GM23338 (cell line): ENCODE results near the gene MAST4. TPM values are rescaled to one million over a fixed set of nuclear protein-coding genes. Genes with fewer than 3 reads are reported as not detected.

Experiments
- ATAC-seq: fragments of 200-7000 bp; cut with Tn5 transposase; 3 replicates; pipeline ENCODE4 v1.9.1; 2020
- DNase-seq: peaks from one replicate; pipeline ENCODE4 v3.0.0-alpha.2; 2015; ENCODE audit warnings: low spot score
- H2AFZ ChIP-seq: fragments of 200-600 bp; sonication (generic); 2 replicates; pipeline ENCODE4 v1.8.0; 2016; ENCODE audit warnings: antibody characterized with exemption, mild to moderate bottlenecking, moderate library complexity
- H3F3A ChIP-seq: fragments of 200-600 bp; sonication (generic); replicated peaks from 2 replicates; pipeline ENCODE4 v1.8.0; 2017; ENCODE audit warnings: antibody characterized with exemption, mixed run types, low read depth
- H3K27ac ChIP-seq: fragments of 200-600 bp; sonication (generic); 2 replicates; pipeline ENCODE4 v1.6.1; 2016; ENCODE audit warnings: low read depth
- H3K27me3 ChIP-seq: fragments of 200-600 bp; sonication (generic); 2 replicates; pipeline ENCODE4 v1.8.0; 2016; ENCODE audit warnings: mild to moderate bottlenecking, mixed run types, moderate library complexity; ENCODE audit not compliant: insufficient read depth
- H3K36me3 ChIP-seq: fragments of 200-600 bp; sonication (generic); 2 replicates; pipeline ENCODE4 v1.8.0; 2016; ENCODE audit warnings: mild to moderate bottlenecking; ENCODE audit not compliant: insufficient read depth
- H3K4me1 ChIP-seq: fragments of 200-600 bp; sonication (generic); 2 replicates; pipeline ENCODE4 v1.8.0; 2016; ENCODE audit warnings: mild to moderate bottlenecking, moderate library complexity; ENCODE audit not compliant: insufficient read depth
- H3K4me2 ChIP-seq: fragments of 200-600 bp; sonication (generic); 2 replicates; pipeline ENCODE4 v1.7.1; 2017; ENCODE audit warnings: mixed run types
- H3K4me3 ChIP-seq: fragments of 200-600 bp; sonication (generic); 2 replicates; pipeline ENCODE4 v1.6.1; 2016; ENCODE audit warnings: mixed run types
- H3K79me2 ChIP-seq: fragments of 200-600 bp; sonication (generic); replicated peaks from 2 replicates; pipeline ENCODE4 v1.8.0; 2017; ENCODE audit warnings: mild to moderate bottlenecking; ENCODE audit not compliant: insufficient read depth
- H3K9me2 ChIP-seq: fragments of 200-600 bp; sonication (generic); 2 replicates; pipeline ENCODE4 v1.8.0; 2017; ENCODE audit not compliant: insufficient read depth
- H4K20me1 ChIP-seq: fragments of 200-600 bp; sonication (generic); replicated peaks from 2 replicates; pipeline ENCODE4 v1.8.0; 2017; ENCODE audit warnings: mild to moderate bottlenecking; ENCODE audit not compliant: insufficient read depth
- H3K27ac Mint-ChIP-seq: 2 replicates; pipeline ENCODE4 v1.8.0; 2020; ENCODE audit warnings: inconsistent platforms, mild to moderate bottlenecking, moderate library complexity, mixed read lengths
- H3K27me3 Mint-ChIP-seq: 3 replicates; pipeline ENCODE4 v1.8.0; 2022; ENCODE audit warnings: low read depth, mild to moderate bottlenecking, moderate library complexity, mixed read lengths, inconsistent platforms; ENCODE audit not compliant: insufficient read depth, poor library complexity
- H3K36me3 Mint-ChIP-seq: 3 replicates; pipeline ENCODE4 v1.8.0; 2021; ENCODE audit warnings: low read depth, mild to moderate bottlenecking, inconsistent platforms, moderate library complexity, mixed read lengths
- H3K4me1 Mint-ChIP-seq: 3 replicates; pipeline ENCODE4 v1.8.0; 2020; ENCODE audit warnings: mild to moderate bottlenecking, inconsistent platforms, mixed read lengths
- H3K4me3 Mint-ChIP-seq: 3 replicates; pipeline ENCODE4 v1.8.0; 2021; ENCODE audit warnings: moderate library complexity, mild to moderate bottlenecking, inconsistent platforms, mixed read lengths
- H3K9me3 Mint-ChIP-seq: 3 replicates; pipeline ENCODE4 v1.8.0; 2020; ENCODE audit warnings: moderate library complexity, mild to moderate bottlenecking, inconsistent platforms, mixed read lengths
- CREB1 ChIP-seq: fragments of 250-450 bp; sonication (Bioruptor Pico); IDR thresholded peaks from 2 replicates; pipeline ENCODE4 v1.5.0; 2020; ENCODE audit warnings: low read depth, mild to moderate bottlenecking, moderate library complexity
- EZH2 ChIP-seq: fragments of 200-600 bp; sonication (generic); IDR thresholded peaks from one replicate; pipeline ENCODE4 v1.8.0; 2017; ENCODE audit warnings: antibody characterized with exemption, mild to moderate bottlenecking, low read depth; ENCODE audit not compliant: unreplicated experiment
- EZH2phosphoT487 ChIP-seq: fragments of 200-600 bp; sonication (generic); IDR thresholded peaks from one replicate; pipeline ENCODE4 v1.8.1; 2018; ENCODE audit warnings: antibody characterized with exemption; ENCODE audit not compliant: unreplicated experiment
- JUNB ChIP-seq: IDR thresholded peaks from one replicate; pipeline ENCODE4 v1.6.1; 2016; ENCODE audit warnings: antibody characterized with exemption; ENCODE audit not compliant: unreplicated experiment
- NANOG ChIP-seq: IDR thresholded peaks from 2 replicates; pipeline ENCODE4 v1.6.1; 2016; ENCODE audit warnings: antibody characterized with exemption, borderline replicate concordance
- POLR2AphosphoS5 ChIP-seq: IDR thresholded peaks from 2 replicates; pipeline ENCODE4 v1.6.1; 2016; ENCODE audit warnings: antibody characterized with exemption, low read depth
- STAT1 ChIP-seq: IDR thresholded peaks from one replicate; pipeline ENCODE4 v1.6.1; 2016; ENCODE audit warnings: antibody characterized with exemption; ENCODE audit not compliant: unreplicated experiment
- ZNF114 ChIP-seq: fragments of 250-450 bp; sonication (Bioruptor Pico); IDR thresholded peaks from 2 replicates; pipeline ENCODE4 v1.5.0; 2020; ENCODE audit warnings: mild to moderate bottlenecking, moderate library complexity
- ZNF331 ChIP-seq: fragments of 250-450 bp; sonication (Bioruptor Pico); IDR thresholded peaks from 2 replicates; pipeline ENCODE4 v1.5.0; 2020; ENCODE audit warnings: low read depth, mild to moderate bottlenecking, moderate library complexity
- polyA plus RNA-seq: library from polyadenylated mRNA; unstranded; fragments of >200 nt; fragmentation: Nextera tagmentation; extraction: Ambion mirVana; gene quantifications from 2 replicates; pipeline ENCODE4 v1.2.1, GENCODE V29; 2016
- total RNA-seq: library from RNA; depleted of rRNA; stranded (reverse); fragments of >200 nt; shearing (Covaris generic); gene quantifications from 2 replicates; pipeline ENCODE4 v1.2.3, GENCODE V29; 2014
- TF ChIP-seq, protein P1 (sequence below), 2 experiments: fragments of 200-600 bp in 1 of 2; sonication (generic) in 1 of 2; conservative IDR thresholded peaks; 2 replicates each; pipeline versions ENCODE4 v1.5.1 to v1.6.1; 2016 to 2017; ENCODE audit warnings: antibody characterized with exemption in 2 of 2, low read depth in 2 of 2, mild to moderate bottlenecking in 2 of 2, moderate library complexity in 1 of 2
- TF ChIP-seq, protein P2 (sequence below): IDR thresholded peaks from one replicate; pipeline ENCODE4 v1.6.1; 2018; ENCODE audit warnings: antibody characterized with exemption; ENCODE audit not compliant: unreplicated experiment
- TF ChIP-seq, protein P3 (sequence below): IDR thresholded peaks from 2 replicates; pipeline ENCODE4 v1.6.1; 2016; ENCODE audit warnings: antibody characterized with exemption

MAST4 gene
- total and polyA plus RNA-seq, 2 experiments from 2014 or later, result 3.6 to 8.5 TPM

DNA sequence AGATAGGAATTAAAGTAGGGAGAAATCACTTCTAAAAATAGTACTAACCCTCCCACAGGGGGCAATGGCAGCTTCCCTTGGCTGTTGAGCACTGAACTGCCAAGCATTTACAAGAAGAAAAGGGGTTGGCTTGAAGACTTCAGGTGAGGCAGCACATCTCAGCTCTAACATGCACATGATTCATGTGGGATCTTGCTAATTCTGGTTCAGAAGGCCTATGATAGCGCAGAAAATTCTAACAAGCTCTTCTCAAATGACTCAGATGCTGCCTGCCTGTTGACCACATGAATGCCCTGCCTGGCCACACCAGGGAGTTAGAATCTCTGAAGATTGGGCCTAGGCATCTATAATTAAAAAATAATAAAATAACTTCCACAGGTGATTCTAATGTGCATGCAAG is 577.8 kb downstream of the MAST4 start:
- ATAC-seq, result no peak
- no peak overlapping the region for H3K27ac ChIP-seq
- peaks cover 8% of the 10 kb centered on the region; the same call in 2 of the 3 replicates for H3K36me3 Mint-ChIP-seq

DNA sequence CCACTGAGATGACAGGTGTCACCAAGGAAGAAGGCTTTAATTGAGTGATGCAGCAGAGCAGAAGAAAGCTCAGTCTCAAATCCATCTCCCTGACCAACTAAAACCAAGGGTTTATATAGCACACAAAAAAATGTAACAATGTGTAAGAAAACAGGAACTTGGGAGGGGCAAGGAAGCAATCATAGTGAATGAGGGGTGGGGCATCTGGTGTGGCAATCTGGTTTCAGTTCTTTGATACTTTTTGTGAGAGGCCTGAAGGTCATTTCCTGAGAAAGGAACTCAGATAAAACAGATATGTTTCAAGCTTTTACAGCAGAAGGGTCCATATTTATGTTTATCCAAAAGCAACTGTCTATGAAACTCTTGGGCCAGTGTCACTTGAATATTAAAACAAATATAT is 580.7 kb downstream of the MAST4 start:
- no peaks in the 10 kb centered on the region for H3K27me3 ChIP-seq
- Mint-ChIP-seq H3K4me1 (peaks cover 10% of the 10 kb centered on the region), H3K4me3 (no peak overlapping the region), H3K36me3 (peaks cover 8% of the 10 kb centered on the region; the same call in 2 of the 3 replicates), H3K27me3 (peaks cover 2% of the 10 kb centered on the region), H3K27ac (no peak overlapping the region), H3K9me3 (peaks cover 8% of the 10 kb centered on the region)
- no peak overlapping the region for H3K4me2 ChIP-seq
- H3K36me3 ChIP-seq, result no peaks in the 10 kb centered on the region; the same call in 1 of the 2 replicates
- no peak for DNase-seq
- H3K9me2 ChIP-seq, result no peaks in the 10 kb centered on the region
- no peaks in the 10 kb centered on the region; the same call in 1 of the 2 replicates for H3F3A ChIP-seq
- no peak overlapping the region for H3K4me3 ChIP-seq
- ATAC-seq, result no peak
- no peaks in the 10 kb centered on the region for H3K79me2 ChIP-seq
- H3K4me1 ChIP-seq, result peaks cover 7% of the 10 kb centered on the region; the same call in 1 of the 2 replicates
- no peak overlapping the region for H3K27ac ChIP-seq
- H4K20me1 ChIP-seq, result no peaks in the 10 kb centered on the region
- no peak overlapping the region for H2AFZ ChIP-seq
- TF ChIP-seq EZH2phosphoT487, result no peak
- no peak for TF ChIP-seq STAT1
- TF ChIP-seq, protein P1, sequence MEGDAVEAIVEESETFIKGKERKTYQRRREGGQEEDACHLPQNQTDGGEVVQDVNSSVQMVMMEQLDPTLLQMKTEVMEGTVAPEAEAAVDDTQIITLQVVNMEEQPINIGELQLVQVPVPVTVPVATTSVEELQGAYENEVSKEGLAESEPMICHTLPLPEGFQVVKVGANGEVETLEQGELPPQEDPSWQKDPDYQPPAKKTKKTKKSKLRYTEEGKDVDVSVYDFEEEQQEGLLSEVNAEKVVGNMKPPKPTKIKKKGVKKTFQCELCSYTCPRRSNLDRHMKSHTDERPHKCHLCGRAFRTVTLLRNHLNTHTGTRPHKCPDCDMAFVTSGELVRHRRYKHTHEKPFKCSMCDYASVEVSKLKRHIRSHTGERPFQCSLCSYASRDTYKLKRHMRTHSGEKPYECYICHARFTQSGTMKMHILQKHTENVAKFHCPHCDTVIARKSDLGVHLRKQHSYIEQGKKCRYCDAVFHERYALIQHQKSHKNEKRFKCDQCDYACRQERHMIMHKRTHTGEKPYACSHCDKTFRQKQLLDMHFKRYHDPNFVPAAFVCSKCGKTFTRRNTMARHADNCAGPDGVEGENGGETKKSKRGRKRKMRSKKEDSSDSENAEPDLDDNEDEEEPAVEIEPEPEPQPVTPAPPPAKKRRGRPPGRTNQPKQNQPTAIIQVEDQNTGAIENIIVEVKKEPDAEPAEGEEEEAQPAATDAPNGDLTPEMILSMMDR (conservative IDR thresholded peaks at IDR 0.05; ENCODE audit: low read depth in 2 of 2), result no peak
- no peak for TF ChIP-seq NANOG
- TF ChIP-seq, protein P2, sequence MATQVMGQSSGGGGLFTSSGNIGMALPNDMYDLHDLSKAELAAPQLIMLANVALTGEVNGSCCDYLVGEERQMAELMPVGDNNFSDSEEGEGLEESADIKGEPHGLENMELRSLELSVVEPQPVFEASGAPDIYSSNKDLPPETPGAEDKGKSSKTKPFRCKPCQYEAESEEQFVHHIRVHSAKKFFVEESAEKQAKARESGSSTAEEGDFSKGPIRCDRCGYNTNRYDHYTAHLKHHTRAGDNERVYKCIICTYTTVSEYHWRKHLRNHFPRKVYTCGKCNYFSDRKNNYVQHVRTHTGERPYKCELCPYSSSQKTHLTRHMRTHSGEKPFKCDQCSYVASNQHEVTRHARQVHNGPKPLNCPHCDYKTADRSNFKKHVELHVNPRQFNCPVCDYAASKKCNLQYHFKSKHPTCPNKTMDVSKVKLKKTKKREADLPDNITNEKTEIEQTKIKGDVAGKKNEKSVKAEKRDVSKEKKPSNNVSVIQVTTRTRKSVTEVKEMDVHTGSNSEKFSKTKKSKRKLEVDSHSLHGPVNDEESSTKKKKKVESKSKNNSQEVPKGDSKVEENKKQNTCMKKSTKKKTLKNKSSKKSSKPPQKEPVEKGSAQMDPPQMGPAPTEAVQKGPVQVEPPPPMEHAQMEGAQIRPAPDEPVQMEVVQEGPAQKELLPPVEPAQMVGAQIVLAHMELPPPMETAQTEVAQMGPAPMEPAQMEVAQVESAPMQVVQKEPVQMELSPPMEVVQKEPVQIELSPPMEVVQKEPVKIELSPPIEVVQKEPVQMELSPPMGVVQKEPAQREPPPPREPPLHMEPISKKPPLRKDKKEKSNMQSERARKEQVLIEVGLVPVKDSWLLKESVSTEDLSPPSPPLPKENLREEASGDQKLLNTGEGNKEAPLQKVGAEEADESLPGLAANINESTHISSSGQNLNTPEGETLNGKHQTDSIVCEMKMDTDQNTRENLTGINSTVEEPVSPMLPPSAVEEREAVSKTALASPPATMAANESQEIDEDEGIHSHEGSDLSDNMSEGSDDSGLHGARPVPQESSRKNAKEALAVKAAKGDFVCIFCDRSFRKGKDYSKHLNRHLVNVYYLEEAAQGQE, result no peak
- no peak for TF ChIP-seq POLR2AphosphoS5
- TF ChIP-seq CREB1, result no peak
- TF ChIP-seq, protein P3, sequence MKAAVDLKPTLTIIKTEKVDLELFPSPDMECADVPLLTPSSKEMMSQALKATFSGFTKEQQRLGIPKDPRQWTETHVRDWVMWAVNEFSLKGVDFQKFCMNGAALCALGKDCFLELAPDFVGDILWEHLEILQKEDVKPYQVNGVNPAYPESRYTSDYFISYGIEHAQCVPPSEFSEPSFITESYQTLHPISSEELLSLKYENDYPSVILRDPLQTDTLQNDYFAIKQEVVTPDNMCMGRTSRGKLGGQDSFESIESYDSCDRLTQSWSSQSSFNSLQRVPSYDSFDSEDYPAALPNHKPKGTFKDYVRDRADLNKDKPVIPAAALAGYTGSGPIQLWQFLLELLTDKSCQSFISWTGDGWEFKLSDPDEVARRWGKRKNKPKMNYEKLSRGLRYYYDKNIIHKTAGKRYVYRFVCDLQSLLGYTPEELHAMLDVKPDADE, result no peak
- TF ChIP-seq ZNF114, result no peak
- no peak for TF ChIP-seq EZH2
- TF ChIP-seq JUNB, result no peak

More for the DNA sequence above, 577.8 kb downstream of the MAST4 start:
- Histone ChIP-seq H2AFZ (no peak overlapping the region), H3K4me2 (no peak overlapping the region), H3K4me1 (no peaks in the 10 kb centered on the region), H3K4me3 (no peak overlapping the region), H3K9me2 (no peaks in the 10 kb centered on the region), H3K79me2 (no peaks in the 10 kb centered on the region), H3F3A (no peaks in the 10 kb centered on the region), H3K27me3 (no peaks in the 10 kb centered on the region), H4K20me1 (no peaks in the 10 kb centered on the region), H3K36me3 (no peaks in the 10 kb centered on the region; the same call in 1 of the 2 replicates)
- Mint-ChIP-seq H3K27me3 (no peaks in the 10 kb centered on the region), H3K4me3 (no peak overlapping the region), H3K4me1 (0 out of 3 replicates have a peak, but pooled peaks cover 4% of the 10 kb centered on the region), H3K27ac (no peak overlapping the region), H3K9me3 (peaks cover 8% of the 10 kb centered on the region)
- no peak for DNase-seq
- TF ChIP-seq ZNF331 (CRISPR knock-in tag) (no peak), CREB1 (no peak), EZH2 (no peak), EZH2phosphoT487 (no peak), STAT1 (no peak), JUNB (no peak), POLR2AphosphoS5 (no peak)
- TF ChIP-seq, protein P2, result no peak
